ENCODE data around the gene PXDN. TPM values are rescaled to one million over a fixed set of nuclear protein-coding genes. Genes with fewer than 3 reads are reported as not detected.
"Not testable (repeated sequence)": the region's sequence is repeated elsewhere in the genome, so short reads cannot be mapped to it uniquely, and the experiment has no call there.

PXDN gene
- total RNA-seq, 1 donor from 2014 or later = 2.5 TPM

DNA sequence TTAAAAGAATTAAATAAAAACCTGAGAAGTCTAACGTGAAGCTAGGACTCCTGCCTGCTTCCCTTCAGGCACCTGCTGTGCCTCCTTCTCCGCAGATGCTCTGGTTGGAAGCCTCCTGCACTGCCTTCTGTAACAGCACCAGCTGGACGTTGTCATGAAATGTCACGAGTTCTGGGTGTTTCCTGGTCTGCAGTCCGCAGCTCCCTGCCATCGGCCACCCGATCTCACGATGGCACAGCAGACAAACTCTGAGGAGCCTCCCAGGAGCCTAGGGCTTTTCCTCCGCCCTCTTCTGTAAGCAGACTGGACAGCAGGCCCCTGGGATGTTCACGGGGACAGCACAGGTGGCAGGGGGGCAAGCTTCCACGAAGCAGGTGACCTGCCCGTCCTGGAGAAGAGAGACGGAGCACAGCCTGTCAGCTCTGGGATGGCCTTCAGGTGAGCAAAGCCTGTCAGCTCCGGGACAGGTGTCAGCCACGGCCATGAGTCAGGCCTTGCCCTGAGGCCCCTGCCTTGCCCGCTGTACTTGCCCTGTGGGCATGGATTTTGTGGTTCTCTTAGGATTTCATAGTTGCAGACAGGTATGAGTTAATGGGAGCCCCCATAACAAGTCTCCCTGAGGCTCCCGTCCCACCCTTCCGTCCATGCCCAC, 110.3 kb downstream of the PXDN start:
- intact Hi-C loops (cut with micrococcal nuclease) = no loop called here

DNA sequence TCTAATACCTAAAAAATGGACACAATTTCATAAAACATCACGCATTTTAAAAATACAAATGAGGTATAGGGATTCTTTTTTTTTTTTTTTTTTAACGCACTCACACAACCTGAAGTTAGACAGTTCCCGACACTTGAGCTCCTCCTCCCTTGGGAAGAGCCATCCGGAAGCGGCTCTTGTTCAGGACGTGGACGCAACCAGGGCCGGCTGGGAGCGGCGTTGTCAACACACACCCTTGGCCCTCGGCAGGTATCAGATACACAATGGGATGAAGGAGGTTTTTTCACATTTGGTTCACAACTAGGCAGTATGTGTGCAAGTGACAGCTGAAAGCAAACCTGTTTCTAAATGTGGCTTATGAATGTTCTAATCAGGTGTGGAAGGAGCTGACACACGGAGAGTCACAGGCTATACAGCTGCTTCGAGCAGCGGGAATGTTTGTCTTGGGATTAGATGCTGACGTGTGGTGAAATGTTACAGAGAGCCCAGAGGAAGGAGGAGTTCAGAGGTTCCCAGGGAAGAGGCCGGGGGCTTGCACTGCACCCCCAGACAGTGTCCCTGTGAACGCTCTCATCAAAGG, 111.1 kb downstream of the PXDN start:
- intact Hi-C loops (cut with micrococcal nuclease) = no loop called here

DNA sequence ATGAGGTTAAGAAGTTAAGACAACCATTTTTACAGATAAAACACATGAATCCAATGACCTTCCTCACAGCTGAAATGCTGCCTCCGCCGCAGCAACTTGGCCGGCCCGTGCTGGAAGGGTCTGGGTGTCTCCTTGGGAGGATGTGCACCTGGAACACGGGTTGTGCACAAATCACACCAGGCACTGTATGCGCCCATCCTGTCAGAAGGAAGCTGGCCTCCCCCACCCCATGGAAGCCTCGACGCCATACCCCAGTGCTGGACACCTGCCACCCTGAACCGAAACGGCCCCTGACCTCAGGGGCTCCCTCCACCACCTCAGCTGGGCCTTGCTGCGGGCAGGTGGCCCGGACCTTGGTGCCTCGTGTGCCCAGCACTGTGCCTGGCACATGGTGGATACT, 111.8 kb downstream of the PXDN start:
- intact Hi-C loops (cut with micrococcal nuclease) = no loop called here

DNA sequence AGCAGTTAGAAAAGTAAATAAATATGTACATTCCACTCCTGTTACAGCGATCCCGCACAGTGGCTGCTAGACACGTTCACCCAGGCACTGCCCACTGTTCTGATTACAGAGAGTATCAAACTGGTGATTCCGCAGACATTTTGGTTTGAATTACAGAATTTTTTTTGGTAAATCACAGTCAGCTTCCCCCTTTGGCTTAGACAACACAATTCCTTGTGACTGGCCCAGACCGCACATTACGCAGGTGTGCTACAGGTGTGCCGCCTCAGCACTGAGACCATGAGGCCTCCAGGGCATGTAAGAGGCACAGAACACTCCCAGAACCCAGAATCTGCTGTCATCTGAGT, 112.3 kb downstream of the PXDN start:
- intact Hi-C loops (cut with micrococcal nuclease) = no loop called here

DNA sequence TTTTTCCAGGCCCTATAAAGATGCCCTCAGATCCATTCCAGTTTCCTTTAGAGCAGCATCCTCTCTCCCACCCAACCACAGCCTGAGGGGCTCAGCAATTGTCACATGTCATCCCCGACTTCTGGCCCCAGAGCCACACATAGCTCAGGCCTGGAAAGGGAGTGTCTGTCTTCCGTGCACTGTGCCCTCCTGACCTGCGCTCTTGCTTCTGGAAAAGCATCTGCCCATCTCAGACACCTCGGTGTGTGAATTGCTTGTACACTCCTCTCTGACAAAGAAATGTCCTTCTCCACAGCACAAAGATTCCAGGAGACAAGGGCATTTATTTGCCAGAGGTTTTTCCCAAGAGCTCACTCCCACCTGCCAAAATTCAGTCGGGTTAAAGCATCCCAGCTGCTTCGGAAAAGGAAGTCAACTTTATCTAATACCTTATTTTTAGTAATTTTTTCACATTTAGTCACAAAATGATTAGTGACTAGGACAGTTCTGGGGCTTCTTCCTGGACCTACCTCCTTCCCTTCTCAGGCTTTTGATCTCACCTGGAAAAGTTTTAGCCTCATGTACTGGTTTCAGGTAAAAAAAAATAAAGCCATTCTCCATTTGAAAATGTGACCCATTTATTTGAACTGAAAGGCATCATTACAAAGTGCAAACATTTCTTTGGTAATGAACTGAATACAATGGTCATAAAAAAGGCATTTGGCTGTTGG, 112.9 kb downstream of the PXDN start:
- intact Hi-C loops (cut with micrococcal nuclease) = no loop called here

DNA sequence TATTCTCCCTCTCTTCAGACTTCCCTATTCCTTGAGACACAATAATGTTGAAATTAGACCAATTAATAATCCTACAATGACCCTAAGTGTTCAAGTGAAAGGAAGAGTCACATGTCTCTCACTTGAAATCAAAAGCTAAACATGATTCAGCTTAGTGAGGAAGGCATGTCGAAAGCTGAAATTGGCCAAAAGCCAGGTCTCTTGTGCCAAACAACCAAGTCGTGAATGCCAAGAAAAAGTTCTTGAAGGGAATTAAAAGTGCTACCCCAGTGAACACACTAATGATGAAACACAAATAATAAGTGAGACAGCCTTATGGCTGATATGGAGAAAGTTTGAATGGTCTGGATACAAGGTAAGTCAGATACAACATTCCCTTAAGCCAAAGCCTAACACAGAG, 115.4 kb downstream of the PXDN start:
- intact Hi-C loops (cut with micrococcal nuclease) = no loop called here

DNA sequence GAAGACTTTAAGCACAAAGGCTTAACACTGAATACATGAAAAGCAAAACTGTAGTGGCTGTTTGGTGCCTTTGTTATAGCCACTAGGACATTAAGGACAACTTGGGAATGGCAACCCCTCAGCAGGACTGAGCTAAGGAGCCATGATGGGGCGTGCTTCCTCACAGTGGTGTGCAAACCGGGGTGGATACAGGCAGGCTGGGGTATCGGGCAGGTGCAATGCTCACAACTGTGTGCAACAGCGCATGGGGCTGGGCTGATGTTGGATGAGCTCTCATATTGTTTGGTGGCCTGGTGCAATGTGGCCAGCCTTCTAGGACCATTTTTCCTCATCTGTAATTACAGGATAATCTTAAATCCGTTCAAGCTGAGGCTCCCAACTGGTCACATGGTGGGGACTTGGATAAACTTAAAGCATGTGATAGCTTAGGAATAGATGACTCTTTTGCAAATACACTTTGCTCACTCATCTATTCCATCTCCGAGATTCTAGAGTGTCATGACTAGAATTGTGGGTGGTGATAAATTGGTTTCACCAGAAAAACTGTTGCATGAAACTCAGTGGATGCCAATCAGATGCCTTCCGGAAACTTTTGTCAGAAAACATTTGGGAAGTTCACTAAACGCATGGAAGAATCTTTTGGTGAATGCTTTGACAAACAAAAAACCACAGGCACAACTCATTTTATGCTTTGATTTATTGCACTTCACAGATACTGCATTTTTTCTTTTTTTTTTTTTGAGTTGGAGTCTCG, 116.5 kb downstream of the PXDN start:
- intact Hi-C loops (cut with micrococcal nuclease) = no loop called here

DNA sequence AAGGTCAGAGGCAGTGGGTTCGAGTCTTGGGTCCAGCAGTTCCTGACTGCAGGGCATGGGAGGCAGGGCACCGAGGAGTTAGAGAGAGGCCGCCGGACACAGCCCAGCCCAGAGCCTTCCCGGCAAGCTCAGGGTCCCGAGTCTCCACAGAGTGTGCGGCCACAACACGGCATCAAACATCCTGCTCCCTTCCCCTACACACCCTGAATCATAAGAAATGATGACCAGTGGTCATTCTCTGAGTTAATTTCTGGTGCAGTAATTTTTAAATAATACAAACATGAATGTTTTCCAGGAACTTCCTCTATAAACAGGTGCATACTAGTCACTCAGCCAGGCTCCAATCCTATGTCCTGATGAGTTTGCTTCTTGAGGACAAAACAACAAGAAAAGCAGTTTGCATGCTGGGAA, 118.0 kb downstream of the PXDN start:
- intact Hi-C loops (cut with micrococcal nuclease) = no loop called here

DNA sequence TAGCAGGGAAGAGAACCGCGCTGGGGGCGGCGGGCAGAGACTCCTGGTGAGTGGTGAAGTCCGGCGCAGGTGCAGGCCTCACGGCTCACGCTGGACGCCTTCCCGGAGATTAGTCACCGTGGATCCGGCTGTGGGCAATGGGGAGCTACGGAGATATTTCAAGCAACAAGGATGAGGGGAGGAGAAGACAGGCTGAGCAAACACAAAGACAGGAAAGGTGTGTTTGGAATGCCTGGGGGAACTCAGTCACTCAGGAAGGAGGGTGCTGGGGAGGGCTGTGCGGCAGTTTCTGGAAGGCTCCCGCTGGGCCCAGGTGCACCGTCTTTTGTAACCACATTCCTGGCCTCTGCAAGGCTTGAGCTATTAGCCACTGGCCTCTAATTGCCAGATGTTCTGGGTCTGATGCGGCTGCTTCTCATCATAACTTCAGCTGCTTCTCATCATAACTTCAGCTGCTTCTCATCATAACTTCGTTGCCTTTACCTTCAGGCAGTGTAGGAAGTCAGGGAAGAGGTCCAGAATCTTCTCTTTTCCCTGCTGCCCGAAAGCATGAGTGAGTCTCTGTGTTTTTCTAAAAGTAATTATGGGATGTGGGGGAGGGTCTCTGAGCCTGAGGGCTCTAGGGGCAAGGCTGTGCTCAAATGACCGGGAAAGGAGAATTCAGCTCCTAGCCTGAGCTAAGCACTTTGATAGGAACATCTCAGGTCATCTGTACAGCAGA, 118.9 kb downstream of the PXDN start:
- intact Hi-C loops (cut with micrococcal nuclease) = no loop called here

DNA sequence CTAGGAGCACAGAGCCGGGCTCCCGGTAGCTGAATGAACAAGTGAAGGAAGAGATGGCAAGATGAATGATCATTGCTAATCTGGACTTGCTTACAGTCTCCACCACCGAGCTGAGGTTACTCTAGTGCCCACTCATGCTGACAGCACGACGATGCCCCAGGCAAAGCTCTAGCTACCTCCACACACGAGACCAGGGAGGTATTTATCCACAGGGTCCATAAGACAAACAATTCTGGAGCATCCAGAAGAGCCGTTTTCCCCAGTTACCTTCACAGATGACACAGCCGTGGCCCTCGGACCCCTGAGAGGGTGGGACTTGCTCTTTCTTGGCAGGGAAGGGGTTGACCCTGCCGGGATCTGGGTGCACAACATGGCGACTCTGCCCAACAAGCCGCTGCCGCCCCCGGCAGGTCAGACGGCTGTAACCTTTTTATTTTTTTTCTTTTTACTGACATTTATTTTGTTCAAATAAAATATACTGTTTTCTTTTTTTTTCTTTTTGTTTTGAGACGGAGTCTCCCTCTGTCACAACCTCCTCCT, 120.3 kb downstream of the PXDN start:
- intact Hi-C loops (cut with micrococcal nuclease) = no loop called here

DNA sequence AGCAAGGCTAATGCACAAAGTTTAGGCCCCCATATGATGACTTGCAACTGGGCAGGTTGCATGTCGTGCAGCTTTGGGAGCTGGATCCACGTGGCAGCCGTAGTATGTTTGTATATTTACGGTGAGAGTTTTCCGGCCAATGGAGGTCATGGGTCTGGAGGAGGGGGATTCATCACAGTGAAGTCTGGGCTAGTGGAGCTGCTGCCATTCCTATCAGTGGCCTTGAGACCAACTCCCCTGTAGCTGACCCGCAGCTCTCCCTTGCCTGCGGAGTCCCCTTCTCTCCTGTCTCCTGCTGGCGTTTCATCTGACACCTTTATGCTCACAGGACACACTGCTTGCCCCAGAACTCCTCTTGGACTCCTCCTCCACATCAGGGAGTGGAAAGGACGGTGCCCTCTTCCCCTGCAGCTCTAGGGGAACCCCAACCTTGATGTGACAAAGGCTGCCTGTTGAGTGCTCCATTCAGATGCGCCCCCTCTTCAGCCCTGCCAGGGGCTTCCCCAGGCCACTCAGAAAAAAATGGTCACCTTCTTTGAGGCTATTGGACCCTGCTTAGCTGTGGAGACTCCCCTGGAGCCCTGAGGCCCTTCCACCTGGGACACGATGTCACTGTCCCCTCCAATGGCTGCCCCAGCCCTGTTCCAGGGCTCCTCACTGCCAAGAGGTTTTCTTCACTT, 121.7 kb downstream of the PXDN start:
- intact Hi-C loops (cut with micrococcal nuclease) = no loop called here

DNA sequence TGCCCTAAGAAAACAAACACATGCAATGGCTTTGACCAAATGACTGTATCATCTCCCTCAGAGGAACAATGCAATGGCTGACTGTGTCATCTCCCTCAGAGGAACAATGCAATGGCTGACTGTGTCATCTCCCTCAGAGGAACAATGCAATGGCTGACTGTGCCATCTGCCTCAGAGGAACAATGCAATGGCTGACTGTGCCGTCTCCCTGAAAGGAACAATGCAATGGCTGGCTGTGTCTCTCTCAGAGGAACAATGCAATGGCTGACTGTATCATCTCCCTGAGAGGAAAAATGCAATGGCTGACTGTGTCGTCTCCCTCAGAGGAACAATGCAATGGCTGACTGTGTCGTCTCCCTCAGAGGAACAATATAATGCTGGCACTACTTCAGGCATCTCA, 122.3 kb downstream of the PXDN start:
- intact Hi-C loops (cut with micrococcal nuclease) = not testable (repeated sequence)

DNA sequence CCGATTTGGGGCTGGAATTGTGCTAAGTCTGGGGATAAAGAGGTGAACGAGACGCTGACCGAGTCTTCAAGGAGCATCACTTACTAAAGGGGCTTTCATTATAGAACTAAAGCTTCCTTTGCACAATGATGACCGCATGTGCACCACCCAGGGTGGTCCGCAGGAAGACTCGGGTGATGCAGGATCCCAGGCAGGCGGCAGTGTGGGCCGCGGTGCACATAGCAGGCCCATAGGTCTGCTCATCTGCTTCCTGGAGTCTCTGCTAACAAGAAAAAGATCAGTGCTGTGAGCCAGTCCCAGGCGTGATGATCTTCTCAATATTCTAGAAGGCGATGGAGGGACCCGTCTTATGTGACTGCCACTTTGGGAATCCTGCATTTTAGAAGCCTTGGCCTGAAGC, 122.8 kb downstream of the PXDN start:
- intact Hi-C loops (cut with micrococcal nuclease) = no loop called here

DNA sequence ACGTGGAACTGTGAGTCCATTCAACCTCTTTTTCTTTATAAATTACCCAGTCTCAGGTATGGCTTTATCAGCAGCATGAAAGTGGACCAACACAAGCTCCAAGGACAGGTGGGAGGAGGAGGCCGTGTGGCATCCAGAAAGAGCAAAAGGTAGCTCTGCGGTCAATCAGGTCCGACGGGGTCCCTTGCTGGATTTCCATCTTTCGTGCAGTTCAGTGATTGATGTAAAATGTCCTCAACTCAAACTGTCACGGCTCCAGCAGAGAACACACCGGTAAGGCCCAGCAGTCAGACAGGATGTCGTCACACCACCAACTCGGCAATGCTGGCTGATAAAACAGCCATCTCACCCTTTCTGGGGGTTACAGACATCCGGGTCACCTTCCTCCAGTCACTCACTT, 123.3 kb downstream of the PXDN start:
- intact Hi-C loops (cut with micrococcal nuclease) = no loop called here

DNA sequence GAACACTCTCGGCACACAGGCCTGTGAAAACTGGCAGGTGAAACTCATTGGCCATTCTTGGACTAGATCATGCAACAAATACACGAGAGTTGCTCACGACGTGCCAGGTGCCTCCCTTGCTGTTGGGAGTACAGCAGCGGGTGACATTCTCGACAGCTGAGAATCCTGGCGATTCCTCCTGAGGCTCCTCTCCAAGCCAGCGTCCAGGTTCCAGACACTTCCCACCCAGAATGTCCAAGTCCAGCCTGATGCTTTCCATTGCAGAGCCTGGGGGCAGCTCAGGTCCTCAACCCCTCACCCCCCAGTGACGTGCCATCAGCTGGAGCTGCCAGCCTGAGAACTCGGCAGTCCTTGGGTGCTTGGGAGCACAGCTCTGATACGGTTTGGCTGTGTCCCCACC, 124.2 kb downstream of the PXDN start:
- intact Hi-C loops (cut with micrococcal nuclease) = no loop called here

DNA sequence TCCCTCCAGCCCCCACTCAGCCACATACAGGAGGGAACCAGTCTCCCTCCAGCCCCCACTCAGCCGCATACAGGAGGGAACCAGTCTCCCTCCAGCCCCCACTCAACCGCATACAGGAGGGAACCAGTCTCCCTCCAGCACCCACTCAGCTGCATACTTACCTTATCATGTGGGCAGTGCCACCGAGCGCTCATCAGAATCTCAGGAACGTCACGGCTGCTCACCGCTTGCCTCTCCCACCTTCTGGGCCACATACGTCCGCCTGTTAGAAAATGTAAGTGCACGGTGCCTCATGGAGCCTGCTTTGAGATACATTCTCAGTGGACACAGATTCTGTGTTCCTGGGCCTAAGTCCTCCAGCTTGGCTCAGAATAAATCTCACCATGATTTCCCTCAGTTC, 124.8 kb downstream of the PXDN start:
- intact Hi-C loops (cut with micrococcal nuclease) = no loop called here

DNA sequence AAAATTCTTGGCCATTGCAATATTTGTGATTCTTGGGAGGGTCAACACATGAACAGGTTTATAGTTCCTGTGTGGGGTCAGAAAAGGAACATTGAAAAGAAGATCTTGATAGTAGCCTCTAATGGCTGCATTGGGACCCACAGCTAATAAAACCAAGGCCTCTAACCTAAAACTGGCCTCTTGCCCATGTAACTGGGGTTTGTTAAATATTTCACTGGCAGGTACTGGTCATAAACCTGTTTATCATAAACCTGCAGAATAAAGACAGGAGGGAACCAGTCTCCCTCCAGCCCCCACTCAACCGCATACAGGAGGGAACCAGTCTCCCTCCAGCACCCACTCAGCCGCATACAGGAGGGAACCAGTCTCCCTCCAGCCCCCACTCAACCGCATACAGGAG, 125.3 kb downstream of the PXDN start:
- intact Hi-C loops (cut with micrococcal nuclease) = no loop called here

DNA sequence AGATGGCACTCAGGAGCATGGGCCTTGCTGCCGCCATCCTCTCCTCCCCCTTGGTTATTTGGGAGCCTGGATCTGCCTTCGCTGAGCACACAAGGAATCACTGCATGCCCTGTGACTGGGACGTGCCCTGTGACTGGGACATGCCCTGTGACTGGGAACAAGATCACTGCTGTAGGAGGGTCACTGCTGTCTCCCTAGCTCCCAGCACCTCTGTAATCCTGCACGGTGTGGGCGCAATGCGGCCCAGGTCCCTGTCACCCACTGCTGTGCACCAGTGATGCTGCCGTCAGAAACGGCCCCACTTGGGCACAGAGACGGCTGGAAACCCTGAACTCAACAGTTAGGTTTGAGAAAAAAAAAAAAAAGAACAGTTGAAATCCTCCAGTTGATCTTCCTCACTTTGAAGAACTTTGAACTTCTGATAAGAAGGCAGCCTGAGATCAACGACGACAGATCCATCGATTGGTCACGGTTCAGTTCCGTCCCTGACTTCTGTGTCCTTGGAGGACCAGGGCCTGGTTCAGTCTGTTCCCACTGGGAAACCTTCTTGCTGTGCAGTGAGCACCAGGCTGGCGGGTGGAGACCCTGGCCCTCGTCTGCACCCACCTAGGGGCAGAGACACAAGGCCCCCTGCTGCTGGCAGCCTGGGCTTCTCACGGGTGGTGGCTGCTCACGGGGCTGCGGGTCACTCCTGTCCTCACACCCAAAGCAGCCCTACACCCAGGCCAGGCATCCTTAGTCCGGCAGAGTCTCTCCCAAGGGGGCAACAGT, 125.9 kb downstream of the PXDN start:
- intact Hi-C loops (cut with micrococcal nuclease) = no loop called here

DNA sequence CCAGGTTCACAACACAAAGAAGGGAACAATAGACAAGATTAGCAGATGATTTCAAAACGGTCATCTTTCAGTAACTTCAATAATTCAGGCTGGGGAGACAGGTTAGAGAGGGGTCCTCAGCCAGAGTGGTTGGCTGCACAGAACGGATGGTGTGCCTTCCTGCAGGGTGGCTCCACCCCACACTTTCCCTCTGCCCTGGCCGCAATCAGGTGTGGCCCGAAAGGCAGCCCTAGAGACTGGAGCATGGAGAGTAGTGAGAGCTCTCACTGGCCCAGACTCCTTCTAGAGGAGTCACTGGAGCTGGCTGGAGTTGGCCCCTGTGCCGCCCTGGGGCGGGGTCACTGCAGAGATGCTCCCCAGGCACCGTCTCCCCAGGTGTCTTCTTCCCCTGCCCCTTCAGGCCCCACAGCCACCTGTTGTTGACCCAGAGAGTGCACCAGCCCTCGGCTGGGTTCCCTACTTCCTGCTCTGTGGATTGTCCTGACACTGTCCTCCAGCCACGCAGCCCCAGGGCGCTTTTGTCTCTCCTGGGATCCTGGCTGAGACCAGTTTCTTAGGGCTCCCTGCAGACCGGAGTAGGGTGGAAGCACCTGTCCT, 126.8 kb downstream of the PXDN start:
- intact Hi-C loops (cut with micrococcal nuclease) = no loop called here

DNA sequence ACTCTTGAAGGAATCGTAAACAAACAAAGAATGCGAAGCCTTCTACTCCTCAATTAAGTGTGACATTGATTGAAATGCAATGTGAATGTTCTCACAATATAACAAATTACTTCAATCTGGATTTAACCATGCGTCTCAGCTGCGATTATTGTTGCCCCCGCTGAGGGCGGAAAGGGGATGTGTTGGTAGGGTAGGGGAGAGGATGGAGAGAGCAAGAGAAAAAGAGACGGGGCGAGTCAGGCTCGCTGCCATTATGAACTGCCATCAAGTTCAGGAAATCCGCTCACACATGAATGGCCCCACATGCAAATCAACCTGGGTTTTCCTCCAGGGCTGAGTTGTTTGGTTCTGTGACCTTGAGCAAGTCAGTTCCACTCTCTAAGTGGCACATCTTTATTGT, 129.8 kb downstream of the PXDN start:
- intact Hi-C loops (cut with micrococcal nuclease) = no loop called here

All from T-helper 1 cell treated with Interleukin-12 subunit alpha and Interleukin-12 subunit beta and Interleukin-4 antibody, amounts not matched to agents 30 ng/mL and 1 ng/mL, for 36 hours (primary cell).